Vagina (tissue), 2 donors: ENCODE results near the gene WDR6. TPM values are rescaled to one million over a fixed set of nuclear protein-coding genes. Genes with fewer than 3 reads are reported as not detected.

Source experiments
- DNase-seq, 2 donors: peaks; one replicate each; pipeline ENCODE4 v3.0.0-alpha.2; 2017; ENCODE audit errors: extremely low spot score in 2 of 2
- H3K27ac ChIP-seq: fragments of 200-600 bp; sonication (generic); one replicate; pipeline ENCODE4 v1.5.1; 2019
- H3K27me3 ChIP-seq: fragments of 200-600 bp; sonication (generic); one replicate; pipeline ENCODE4 v1.5.1; 2019
- H3K36me3 ChIP-seq, 2 donors: fragments of 200-600 bp; sonication (generic); one replicate each; pipeline ENCODE4 v1.5.1; 2017 to 2019
- H3K4me1 ChIP-seq: fragments of 200-600 bp; sonication (generic); one replicate; pipeline ENCODE4 v1.5.1; 2019
- H3K4me3 ChIP-seq, 2 donors: fragments of 200-600 bp; sonication (generic); 1 replicate in 1 of 2; 2 replicates in 1 of 2; pipeline ENCODE4 v1.5.1; 2016 to 2019
- H3K9me3 ChIP-seq: fragments of 200-600 bp; sonication (generic); one replicate; pipeline ENCODE4 v1.5.1; 2019
- CTCF ChIP-seq, 3 experiments: fragments of 450-650 bp in 2 of 3; fragments of 200-600 bp in 1 of 3; sonication (generic) in 1 of 3; IDR thresholded peaks; one replicate each; pipeline ENCODE4 v1.5.1; 2017 to 2019; ENCODE audit warnings: antibody characterized with exemption in 3 of 3, mild to moderate bottlenecking in 2 of 3, moderate library complexity in 2 of 3
- POLR2A ChIP-seq, 2 donors: fragments of 450-650 bp; IDR thresholded peaks; one replicate each; pipeline ENCODE4 v1.6.1; 2017; ENCODE audit warnings: antibody characterized with exemption in 2 of 2, mild to moderate bottlenecking in 2 of 2, moderate library complexity in 2 of 2
- POLR2AphosphoS5 ChIP-seq, 2 donors: sonication (generic); formaldehyde crosslinking; IDR thresholded peaks; one replicate each; pipeline ENCODE4 v1.9.0; 2017; ENCODE audit warnings: antibody characterized with exemption in 2 of 2, mild to moderate bottlenecking in 2 of 2, low read depth in 1 of 2; ENCODE audit not compliant: insufficient read depth in 1 of 2
- intact Hi-C: fragments of 100-400 bp; cut with DNase I; formaldehyde crosslinking; loops from one replicate; pipeline ENCODE4 v1.15.1; 2023
- total RNA-seq: library from RNA; depleted of rRNA; stranded (reverse); fragments of >200 nt; gene quantifications from one replicate; pipeline ENCODE4 v1.2.3, GENCODE V29; 2016

WDR6 gene
- total RNA-seq, 1 donor from 2014 or later, result 109 TPM

- Histone ChIP-seq H3K4me1 (peaks cover 46% of the 10 kb centered on the region), H3K4me3 (no peak overlapping the region), H3K27ac (no peak overlapping the region), H3K9me3 (no peaks in the 10 kb centered on the region), H3K36me3 (peaks cover 0 to 33% of the 10 kb centered on the region in 2 donors), H3K27me3 (no peaks in the 10 kb centered on the region)
- TF ChIP-seq POLR2A (IDR thresholded peaks at IDR 0.05) (no peak), POLR2AphosphoS5 (IDR thresholded peaks at IDR 0.05; ENCODE audit: insufficient read depth in 1 of 2, low read depth in 1 of 2) (no peak), CTCF (IDR thresholded peaks at IDR 0.05) (no peak)
- DNase-seq, result no peak
- intact Hi-C loops, result no loop called here
These were observed 17.3 kb downstream of the WDR6 start for GRCh38 chr3:49024449-49024848.

GRCh38 chr3:49025005-49025792, 18.0 kb downstream of the WDR6 start:
- TF ChIP-seq POLR2AphosphoS5 (IDR thresholded peaks at IDR 0.05; ENCODE audit: insufficient read depth in 1 of 2, low read depth in 1 of 2) (no peak), CTCF (IDR thresholded peaks at IDR 0.05) (no peak), POLR2A (IDR thresholded peaks at IDR 0.05) (no peak)
- DNase-seq, result no peak
- no peak overlapping the region for H3K27ac ChIP-seq
- H3K4me3 ChIP-seq, result no peak overlapping the region
- no peaks in the 10 kb centered on the region for H3K27me3 ChIP-seq
- H3K4me1 ChIP-seq, result peaks cover 39% of the 10 kb centered on the region
- H3K36me3 ChIP-seq, result peaks cover 0 to 33% of the 10 kb centered on the region in 2 donors
- H3K9me3 ChIP-seq, result no peaks in the 10 kb centered on the region
- intact Hi-C loops, result no loop called here

GRCh38 chr3:49025793-49026520, 18.8 kb downstream of the WDR6 start:
- no peaks in the 10 kb centered on the region for H3K9me3 ChIP-seq
- H3K27me3 ChIP-seq, result no peaks in the 10 kb centered on the region
- intact Hi-C loops, result no loop called here
- H3K4me1 ChIP-seq, result peaks cover 31% of the 10 kb centered on the region
- peaks cover 0 to 33% of the 10 kb centered on the region in 2 donors for H3K36me3 ChIP-seq
- TF ChIP-seq CTCF (IDR thresholded peaks at IDR 0.05) (no peak), POLR2AphosphoS5 (IDR thresholded peaks at IDR 0.05; ENCODE audit: insufficient read depth in 1 of 2, low read depth in 1 of 2) (no peak), POLR2A (IDR thresholded peaks at IDR 0.05) (no peak)
- DNase-seq, result no peak
- no peak overlapping the region for H3K27ac ChIP-seq
- H3K4me3 ChIP-seq, result no peak overlapping the region

- Histone ChIP-seq H3K27me3 (no peaks in the 10 kb centered on the region), H3K4me1 (peaks cover 29% of the 10 kb centered on the region), H3K4me3 (no peak overlapping the region), H3K27ac (no peak overlapping the region), H3K36me3 (peaks cover 0 to 33% of the 10 kb centered on the region in 2 donors), H3K9me3 (no peaks in the 10 kb centered on the region)
- intact Hi-C loops, result no loop called here
- no peak for TF ChIP-seq POLR2A (IDR thresholded peaks at IDR 0.05)
- TF ChIP-seq CTCF (IDR thresholded peaks at IDR 0.05), result no peak
- no peak for TF ChIP-seq POLR2AphosphoS5 (IDR thresholded peaks at IDR 0.05; ENCODE audit: insufficient read depth in 1 of 2, low read depth in 1 of 2)
- DNase-seq, result no peak
These were observed 19.3 kb downstream of the WDR6 start for GRCh38 chr3:49026536-49026935.

GRCh38 chr3:49027634-49028033, 20.4 kb downstream of the WDR6 start:
- TF ChIP-seq POLR2AphosphoS5 (IDR thresholded peaks at IDR 0.05; ENCODE audit: insufficient read depth in 1 of 2, low read depth in 1 of 2), result no peak
- TF ChIP-seq POLR2A (IDR thresholded peaks at IDR 0.05), result no peak
- TF ChIP-seq CTCF (IDR thresholded peaks at IDR 0.05), result no peak
- H3K27me3 ChIP-seq, result no peaks in the 10 kb centered on the region
- H3K4me3 ChIP-seq, result no peak overlapping the region
- H3K27ac ChIP-seq, result peak overlapping the region; percentile 96
- intact Hi-C loops, result no loop called here
- no peaks in the 10 kb centered on the region for H3K9me3 ChIP-seq
- peaks cover 24% of the 10 kb centered on the region for H3K4me1 ChIP-seq
- DNase-seq, result no peak
- peaks cover 0 to 43% of the 10 kb centered on the region in 2 donors for H3K36me3 ChIP-seq
